H1 (cell line): ENCODE results near the gene FRY. TPM values are rescaled to one million over a fixed set of nuclear protein-coding genes. Genes with fewer than 3 reads are reported as not detected.

Experiments
- EP300 ChIP-seq, 2 experiments: IDR thresholded peaks; 1 replicate in 1 of 2; 2 replicates in 1 of 2; pipeline ENCODE4 v1.6.1; 2011 to 2012; ENCODE audit warnings: low read depth in 2 of 2, low read length in 2 of 2, mild to moderate bottlenecking in 2 of 2, borderline replicate concordance in 1 of 2, inconsistent platforms in 1 of 2, moderate library complexity in 1 of 2
- polyA plus RNA-seq, 7 experiments: library from polyadenylated mRNA; depleted of rRNA in 3 of 7; stranded (reverse) in 5 of 7; unstranded in 2 of 7; fragments of >200 nt in 5 of 7; fragments of 200-250 nt in 2 of 7; gene quantifications; 1 replicate in 5 of 7; 2 replicates in 1 of 7; 4 replicates in 1 of 7; pipeline versions ENCODE4 v1.2.1 to v1.2.3, GENCODE V29; 2011 to 2013; ENCODE audit warnings: missing spikeins in 2 of 7, mixed read lengths in 2 of 7
- total RNA-seq: library from RNA; stranded (reverse); fragmentation: NEBNext Ultra II Directional; extraction: Animal tissue kit (Norgen Biotek cat#: 25700); gene quantifications from 2 replicates; pipeline ENCODE4 v1.2.1, GENCODE V29; 2021

FRY gene
- total and polyA plus RNA-seq, 2 of the 8 experiments (the other 6 are each of a cell fraction or from before 2014, with no cell fraction given) = 4.3 to 9.2 TPM

GRCh38 chr13:32009362-32009761 is 22.2 kb upstream of the FRY start (continued):
- TF ChIP-seq EP300 (IDR thresholded peaks at IDR 0.05; ENCODE audit: borderline replicate concordance in 1 of 2, low read depth in 2 of 2, low read length in 2 of 2) = no peak
